GM15510 (cell line): ENCODE measurements around the gene DRD1.

Source experiments
- POLR2A ChIP-seq: IDR thresholded peaks from 3 replicates; pipeline ENCODE4 v1.6.1; 2011; ENCODE audit warnings: borderline replicate concordance; ENCODE audit not compliant: insufficient read length; ENCODE audit errors: extremely low read depth

The DRD1 gene

DNA sequence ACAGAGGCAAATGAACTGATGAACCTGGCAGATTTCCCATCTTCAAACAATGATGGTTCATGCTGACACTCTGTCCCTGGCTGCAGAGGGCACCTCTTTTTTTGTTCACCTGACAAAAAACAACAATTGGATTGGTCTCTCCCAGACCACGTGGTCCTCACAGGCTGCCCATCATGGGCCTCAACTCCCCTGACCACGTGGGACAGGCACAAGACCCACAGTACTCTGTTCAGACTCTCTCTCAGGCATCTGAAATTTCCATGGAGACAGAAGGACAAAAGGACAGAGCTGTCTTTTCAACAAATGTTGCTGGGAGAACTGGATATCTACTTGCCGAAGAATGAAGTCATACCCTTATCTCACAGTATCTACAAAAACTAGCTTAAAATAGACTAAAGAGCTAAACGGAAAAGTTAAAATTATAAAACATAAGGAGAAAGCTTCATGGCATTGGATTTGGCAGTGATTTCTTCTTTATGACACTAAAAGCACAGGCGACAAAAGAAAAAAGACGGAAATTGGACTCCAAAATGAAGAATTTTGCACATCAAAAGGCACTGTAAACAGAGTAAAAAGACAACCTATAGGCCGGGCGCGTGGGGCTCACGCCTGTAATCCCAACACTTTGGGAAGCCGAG is 12.2 kb upstream of the DRD1 start:
- no peak for TF ChIP-seq POLR2A

DNA sequence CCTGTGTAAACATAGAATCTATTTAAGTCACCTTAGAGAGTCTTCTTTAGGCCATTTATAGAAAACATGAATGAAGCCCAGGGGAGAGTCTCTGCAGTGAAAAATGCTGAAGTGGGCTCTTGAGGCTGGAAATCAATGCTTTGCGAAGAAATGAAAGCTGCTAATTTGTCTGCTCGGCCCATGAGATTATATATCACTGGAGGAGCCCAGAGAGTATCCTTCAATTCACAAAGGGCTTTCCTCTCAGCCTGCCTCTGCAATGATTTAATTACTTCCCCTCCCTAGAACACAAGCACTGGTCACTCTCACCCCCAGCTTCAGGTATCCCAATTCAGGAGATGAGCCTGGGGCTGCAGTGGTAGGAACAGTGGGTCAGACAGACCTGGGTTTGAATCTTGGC is 8.2 kb upstream of the DRD1 start:
- no peak for TF ChIP-seq POLR2A

DNA sequence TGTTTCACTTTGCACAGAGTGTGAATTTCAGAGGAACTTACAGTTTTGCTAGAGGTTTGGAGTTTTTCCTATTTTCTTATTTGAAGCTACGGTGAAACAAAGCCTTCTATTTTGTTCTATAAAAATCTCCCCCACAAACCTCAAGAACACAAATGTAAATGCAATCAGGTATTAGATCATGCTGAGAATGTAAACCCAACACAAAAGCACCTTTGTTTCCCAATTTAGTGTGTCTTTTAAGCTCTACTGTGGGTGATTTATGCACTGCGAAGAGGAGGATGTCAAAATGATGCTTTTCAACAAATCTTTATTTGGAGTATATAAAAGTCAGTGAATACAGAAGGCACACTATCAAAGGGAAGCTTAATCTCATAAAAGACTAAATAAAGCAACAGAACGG is 4.3 kb upstream of the DRD1 start:
- no peak for TF ChIP-seq POLR2A

DNA sequence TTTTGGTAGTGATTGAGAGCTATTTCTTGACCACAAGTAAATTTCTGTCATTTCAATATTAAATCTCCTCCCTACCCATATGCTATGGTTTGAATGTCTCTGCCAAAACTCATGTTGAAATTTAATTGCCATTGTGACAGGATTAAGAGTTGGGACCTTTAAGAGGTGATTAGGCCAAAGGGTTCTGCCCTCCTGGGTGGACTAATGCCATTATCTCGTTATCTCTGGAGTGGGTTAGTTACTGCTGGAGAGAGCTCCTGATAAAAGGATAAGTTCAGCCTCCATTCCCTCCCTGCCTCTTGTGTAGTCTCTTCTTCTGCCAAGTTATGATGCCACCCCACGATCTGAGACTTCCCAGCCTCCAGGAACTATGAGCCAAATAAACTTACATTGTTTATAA is 3.6 kb upstream of the DRD1 start:
- no peak for TF ChIP-seq POLR2A

DNA sequence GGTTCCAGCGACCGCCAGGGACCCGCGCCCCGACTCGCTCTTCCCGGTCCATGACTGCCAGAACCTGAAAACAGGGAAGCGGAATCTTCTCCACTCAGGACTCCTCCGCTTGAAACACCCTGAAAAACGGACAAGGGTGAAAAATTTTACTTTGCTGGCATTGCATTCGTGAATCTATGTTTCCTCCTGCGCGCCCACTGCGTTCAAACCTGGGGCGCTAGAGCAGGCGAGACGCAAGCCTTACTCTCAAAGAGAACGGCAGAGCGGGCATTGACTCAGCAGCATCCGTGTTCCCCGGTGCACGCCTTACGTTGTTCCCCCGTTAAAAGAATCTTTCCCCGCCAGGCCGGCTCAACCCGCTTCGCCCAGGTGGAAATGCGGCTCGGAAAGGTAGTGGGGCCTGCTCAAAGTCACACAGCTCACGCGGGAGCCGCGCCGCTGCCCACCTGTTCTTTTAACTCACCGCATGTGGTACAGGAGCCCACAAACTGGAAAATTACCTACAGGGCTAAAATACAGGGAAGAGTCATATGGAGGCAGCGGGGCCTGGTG is 999 bp upstream of the DRD1 start:
- TF ChIP-seq POLR2A = no peak

DNA sequence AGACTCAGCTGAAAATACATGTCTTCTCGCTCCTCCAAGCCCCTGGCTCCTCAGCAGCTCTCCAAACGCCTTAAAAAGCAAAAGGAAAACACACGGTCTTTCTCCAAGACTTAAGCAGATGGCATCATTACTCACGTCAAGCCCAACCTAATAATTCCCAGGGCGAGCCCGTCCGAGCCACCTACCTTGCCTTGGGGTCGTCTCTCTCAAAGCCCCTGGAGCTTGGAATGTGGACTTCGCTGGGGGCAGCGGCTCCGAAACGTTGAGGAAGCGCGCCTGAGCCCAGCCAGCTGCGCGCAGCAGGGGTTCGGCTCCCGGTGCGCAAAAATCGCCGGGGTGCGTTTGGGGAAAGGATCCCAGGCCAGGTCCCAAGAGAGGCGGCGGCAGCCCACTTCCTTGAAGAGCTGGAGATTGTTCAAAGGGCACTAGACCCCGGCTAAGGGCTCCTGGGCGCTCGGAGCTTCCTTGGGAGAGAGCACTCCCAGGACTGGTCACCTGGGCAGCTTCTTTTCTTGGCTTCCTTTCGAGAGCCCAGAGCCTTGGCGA is 395 bp downstream of the DRD1 start:
- no peak for TF ChIP-seq POLR2A

DNA sequence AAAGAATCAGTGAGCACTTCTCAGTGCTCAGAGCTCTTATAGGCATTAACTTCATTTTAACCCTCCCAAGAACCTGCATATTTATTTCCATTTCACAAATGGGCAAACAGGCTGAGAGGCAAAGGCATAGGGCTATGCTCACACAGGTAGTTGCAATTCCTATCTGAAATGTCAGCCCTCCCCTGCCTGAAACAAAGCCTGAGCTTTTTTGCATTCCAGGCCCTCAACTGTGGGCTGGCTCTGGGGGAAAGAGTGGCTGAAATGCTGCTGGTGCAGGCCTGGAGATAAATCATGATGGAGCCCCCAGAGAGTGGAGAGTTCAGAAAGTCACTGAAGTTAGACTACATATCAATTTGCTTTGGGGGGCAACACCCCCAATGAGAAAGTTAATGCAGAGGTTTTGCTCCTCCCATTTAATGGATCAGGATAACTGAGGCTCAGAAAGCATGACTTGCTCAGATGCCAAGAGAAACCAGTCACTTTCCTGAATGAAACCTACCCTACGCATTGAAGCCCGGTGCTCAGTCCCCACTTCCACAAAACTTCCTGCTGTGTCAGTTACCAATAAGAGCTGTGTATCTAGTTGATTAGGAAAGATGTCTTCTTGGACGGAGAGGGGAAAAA is 5.6 kb downstream of the DRD1 start:
- no peak for TF ChIP-seq POLR2A

DNA sequence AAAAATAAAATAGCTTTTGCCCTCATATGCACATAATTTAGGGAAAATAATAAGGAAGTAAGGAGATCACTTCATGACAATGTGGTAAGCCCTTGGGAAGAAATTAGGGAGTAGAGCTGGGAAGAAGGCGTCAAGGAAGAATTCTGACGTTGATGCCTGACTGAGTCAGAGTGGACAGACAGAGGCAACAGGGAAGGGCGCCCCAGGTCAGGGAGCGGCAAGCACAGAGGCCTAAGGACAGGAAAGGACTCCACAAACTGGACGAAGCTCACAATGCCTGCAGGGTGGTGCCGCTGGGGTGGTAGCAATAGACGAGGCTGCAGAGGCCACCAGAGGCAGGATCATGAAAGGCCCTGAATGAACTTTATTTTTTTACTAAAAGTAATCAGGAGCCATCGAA is 7.6 kb downstream of the DRD1 start:
- no peak for TF ChIP-seq POLR2A

DNA sequence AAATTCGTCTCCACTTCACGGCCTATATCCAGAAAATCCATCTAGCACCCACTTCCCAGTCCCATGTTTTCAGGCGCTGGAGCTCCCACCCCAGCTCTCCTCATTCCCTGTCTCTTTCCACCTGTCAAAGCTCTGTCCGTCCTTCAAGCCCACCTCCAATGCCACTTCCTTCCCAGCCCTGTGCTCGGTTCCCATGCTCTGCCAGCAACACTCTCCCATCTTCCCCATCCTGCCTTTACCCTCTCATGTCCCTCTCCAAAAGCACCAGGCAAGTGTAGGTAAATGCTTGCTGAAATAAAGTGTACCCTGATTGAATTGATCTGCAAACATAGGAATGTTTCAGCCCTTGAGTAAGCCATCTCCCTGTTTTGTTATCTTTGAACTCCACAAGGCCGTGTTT is 9.2 kb downstream of the DRD1 start:
- no peak for TF ChIP-seq POLR2A

DNA sequence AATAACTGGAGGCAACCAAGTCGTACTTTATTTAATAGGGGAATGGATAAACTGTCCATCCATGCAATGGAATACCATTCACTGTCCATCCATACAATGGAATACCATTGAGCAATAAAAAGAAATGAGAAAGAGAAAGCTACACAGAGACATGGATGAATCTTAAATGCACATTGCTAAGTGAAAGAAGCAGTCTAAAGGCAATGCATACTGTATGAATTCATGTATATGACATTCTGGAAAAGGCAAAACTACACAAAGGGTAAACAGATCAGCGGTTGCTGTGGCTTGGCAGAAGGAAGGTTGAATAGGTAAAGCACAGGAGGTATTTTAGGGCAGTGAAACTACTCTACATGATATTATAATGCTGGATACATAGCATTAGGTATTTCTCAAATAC is 16.2 kb downstream of the DRD1 start:
- TF ChIP-seq POLR2A = no peak

DNA sequence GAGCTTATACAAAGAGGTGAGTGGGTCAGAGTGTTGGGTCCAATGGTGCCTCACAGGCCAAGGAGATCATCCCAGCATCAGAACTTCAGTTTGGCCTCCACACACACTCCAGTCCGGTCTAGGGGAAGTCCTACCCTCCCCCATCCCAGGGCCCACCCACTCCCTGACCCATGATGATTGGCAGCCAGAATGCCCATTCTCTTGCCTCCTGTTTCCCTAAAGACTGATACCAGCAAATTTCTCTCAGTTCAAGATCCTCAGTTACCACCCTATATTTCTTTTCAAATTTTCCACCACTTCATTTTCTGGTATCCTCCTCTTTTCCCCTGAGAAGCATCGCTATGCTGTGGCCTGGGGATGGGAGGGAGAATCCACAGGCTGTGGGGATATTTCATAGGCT is 21.9 kb downstream of the DRD1 start:
- TF ChIP-seq POLR2A = no peak

DNA sequence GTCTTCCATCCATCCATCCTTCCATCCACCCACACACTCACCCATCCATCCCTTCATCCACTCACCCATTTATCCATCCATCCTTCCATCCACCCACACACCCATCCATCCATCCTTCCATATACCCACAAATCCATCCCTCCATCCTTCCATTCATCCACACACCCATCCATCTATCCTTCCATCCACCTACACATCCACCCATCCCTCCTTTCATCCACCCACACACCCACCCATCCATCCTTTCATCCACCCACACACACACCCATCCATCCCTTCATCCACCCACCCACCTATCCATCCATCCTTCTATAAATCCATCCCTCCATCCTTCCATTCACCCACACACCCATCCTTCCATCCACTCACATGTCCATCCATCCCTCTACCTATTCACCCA is 23.6 kb downstream of the DRD1 start:
- no peak for TF ChIP-seq POLR2A

DNA sequence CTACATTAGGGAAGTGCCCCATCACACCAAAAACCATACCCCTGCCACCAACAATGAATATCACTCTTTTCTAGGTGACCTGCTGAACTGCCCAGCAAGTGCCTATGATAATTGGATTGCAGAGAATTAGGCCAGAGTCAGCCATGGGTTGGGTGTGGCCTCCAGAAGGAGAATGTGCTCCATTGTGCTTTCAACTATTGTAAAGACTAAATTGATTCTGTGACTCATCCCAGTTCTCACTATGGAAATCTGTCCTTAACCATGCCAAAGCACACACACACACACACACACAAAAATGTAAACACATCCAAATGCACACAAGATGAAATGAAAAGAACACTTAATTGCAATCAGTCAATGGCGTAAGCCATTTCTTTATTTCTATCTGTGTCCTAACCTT is 25.7 kb downstream of the DRD1 start:
- no peak for TF ChIP-seq POLR2A

DNA sequence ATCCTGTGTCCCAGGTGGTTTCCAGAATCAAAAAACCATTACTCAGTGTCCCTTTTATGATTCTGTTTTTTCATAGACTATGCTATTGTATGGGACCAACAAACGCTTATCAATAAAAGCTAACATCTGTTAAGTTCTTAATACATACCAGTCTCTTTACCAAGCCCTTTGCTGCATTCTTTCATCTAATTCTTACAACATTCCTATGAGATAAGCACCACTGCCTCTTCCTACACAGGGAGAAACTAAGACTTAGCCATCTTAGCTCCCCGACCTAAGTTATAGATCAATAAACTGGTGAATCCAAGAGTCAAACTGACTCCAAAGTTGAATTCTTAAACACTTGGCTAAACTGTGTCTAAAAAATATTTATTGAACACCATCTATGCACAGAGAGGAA is 26.6 kb downstream of the DRD1 start:
- no peak for TF ChIP-seq POLR2A

DNA sequence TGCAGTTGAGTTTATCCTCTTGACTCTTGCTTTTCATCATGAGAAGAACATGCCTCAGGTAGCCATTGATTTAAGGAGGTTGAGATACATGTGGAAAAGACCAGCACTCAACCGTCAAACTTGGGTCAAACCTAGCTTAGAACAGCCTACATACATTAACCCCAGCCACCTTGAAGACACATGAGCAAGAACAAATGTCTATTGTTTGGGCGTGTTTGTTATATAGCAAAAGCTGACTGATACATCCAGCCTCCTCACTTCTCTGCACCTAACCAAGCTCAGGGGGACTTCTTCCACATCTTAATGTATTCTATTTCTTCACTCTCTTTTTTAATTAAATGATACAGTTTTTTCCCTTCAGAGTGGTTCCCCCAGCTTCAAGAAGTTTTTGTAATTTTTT is 28.7 kb downstream of the DRD1 start:
- no peak for TF ChIP-seq POLR2A

DNA sequence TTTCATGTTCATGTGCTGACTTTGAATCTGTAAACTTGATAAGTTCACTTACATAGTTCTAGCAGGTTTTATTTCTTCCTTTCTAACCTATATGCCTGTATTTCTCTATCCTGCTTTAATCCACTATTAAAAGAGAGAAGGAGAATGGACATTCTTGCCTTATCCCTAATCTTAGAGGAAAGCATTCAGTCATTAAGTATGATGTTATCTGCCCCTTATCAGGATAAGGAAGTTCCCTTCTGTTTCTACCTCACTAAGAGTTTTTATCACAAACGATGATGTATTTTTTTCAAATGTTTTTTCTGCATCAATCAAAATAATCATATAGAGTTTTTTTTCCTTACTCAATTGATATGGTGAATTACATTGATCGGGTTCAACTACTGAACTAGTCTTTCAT is 33.1 kb downstream of the DRD1 start:
- TF ChIP-seq POLR2A = no peak
